PC-9 (cell line): Measurements from ENCODE around the gene RRH. TPM values are rescaled to one million over a fixed set of nuclear protein-coding genes. Genes with fewer than 3 reads are reported as not detected.
A peak's percentile ranks its signal among the peaks of the same experiment; 100 is the strongest.

Source experiments
- BruUV-seq: library from RNA; stranded (reverse); fragments of 400-500 nt; replicated peaks from 2 replicates; lab custom pipeline; 2021; lab: Mats Ljungman, UMichigan
- CTCF ChIA-PET: fragments of 300-600 bp; sonication (Branson Sonifier 250); formaldehyde crosslinking; loops from one replicate; lab custom pipeline; 2022; ENCODE audit warnings: antibody characterized with exemption; lab: Charles Lee
- POLR2A ChIA-PET: fragments of 300-600 bp; sonication (Branson Sonifier 250); formaldehyde crosslinking; loops from one replicate; lab custom pipeline; 2022; ENCODE audit warnings: antibody characterized with exemption; ENCODE audit not compliant: unreplicated experiment; lab: Charles Lee
- DNase-seq, 2 experiments: peaks; one replicate each; pipeline versions ENCODE4 v3.0.0 to v3.0.0-alpha.2; 2015 to 2022; ENCODE audit warnings: mixed read lengths in 1 of 2
- H2AFZ ChIP-seq: fragments of 200-600 bp; sonication (generic); 2 replicates; pipeline ENCODE4 v1.8.1; 2017; ENCODE audit warnings: antibody characterized with exemption
- H3F3A ChIP-seq: fragments of 200-600 bp; sonication (generic); 2 replicates; pipeline ENCODE4 v1.8.1; 2017; ENCODE audit warnings: antibody characterized with exemption, mild to moderate bottlenecking, low read depth; ENCODE audit not compliant: insufficient read depth
- H3K27ac ChIP-seq: fragments of 200-600 bp; sonication (generic); 2 replicates; pipeline ENCODE4 v1.6.1; 2016; ENCODE audit warnings: mixed run types
- H3K27me3 ChIP-seq: fragments of 200-600 bp; sonication (generic); 2 replicates; pipeline ENCODE4 v1.6.1; 2016; ENCODE audit warnings: low read depth, mixed run types; ENCODE audit not compliant: insufficient read depth
- H3K36me3 ChIP-seq: fragments of 200-600 bp; sonication (generic); 2 replicates; pipeline ENCODE4 v1.6.1; 2016; ENCODE audit warnings: low read depth, mixed run types
- H3K4me1 ChIP-seq: fragments of 200-600 bp; sonication (generic); replicated peaks from 2 replicates; pipeline ENCODE4 v1.6.1; 2016; ENCODE audit warnings: mixed run types; ENCODE audit not compliant: insufficient read depth
- H3K4me2 ChIP-seq: fragments of 200-600 bp; sonication (generic); 2 replicates; pipeline ENCODE4 v1.6.1; 2017; ENCODE audit warnings: mixed run types
- H3K4me3 ChIP-seq: fragments of 200-600 bp; sonication (generic); 2 replicates; pipeline ENCODE4 v1.6.1; 2016; ENCODE audit warnings: mixed run types
- H3K79me2 ChIP-seq: fragments of 200-600 bp; sonication (generic); 2 replicates; pipeline ENCODE4 v1.6.1; 2017; ENCODE audit warnings: low read depth, mixed run types
- H3K9me2 ChIP-seq: fragments of 200-600 bp; sonication (generic); 2 replicates; pipeline ENCODE4 v1.8.1; 2017; ENCODE audit warnings: mild to moderate bottlenecking; ENCODE audit not compliant: insufficient read depth
- H3K9me3 ChIP-seq: fragments of 200-600 bp; sonication (generic); 2 replicates; pipeline ENCODE4 v1.8.1; 2016; ENCODE audit warnings: low read depth; ENCODE audit not compliant: insufficient read depth
- H4K20me1 ChIP-seq: fragments of 200-600 bp; sonication (generic); 2 replicates; pipeline ENCODE4 v1.8.1; 2017; ENCODE audit not compliant: insufficient read depth
- CTCF ChIP-seq: fragments of 200-600 bp; sonication (generic); conservative IDR thresholded peaks from 2 replicates; pipeline ENCODE4 v1.6.1; 2017; ENCODE audit warnings: mixed run types, antibody characterized with exemption, mild to moderate bottlenecking, moderate library complexity
- EZH2 ChIP-seq: fragments of 200-600 bp; sonication (generic); IDR thresholded peaks from 2 replicates; pipeline ENCODE4 v1.8.0; 2017; ENCODE audit warnings: antibody characterized with exemption, low read depth
- intact Hi-C: fragments of 100-400 bp; cut with micrococcal nuclease; formaldehyde crosslinking; loops from one replicate; pipeline ENCODE4 v1.10.0; 2022; ENCODE audit not compliant: unreplicated experiment
- total RNA-seq: library from RNA; stranded (reverse); gene quantifications from 2 replicates; pipeline ENCODE4 v1.2.3, GENCODE V29; 2021

The RRH gene
- total RNA-seq, 1 experiment from 2014 or later, result 0.24 TPM

GRCh38 chr4:109821185-109821584 lies 6.6 kb upstream of the RRH start:
- intact Hi-C loops, result no loop called here

GRCh38 chr4:109826719-109827118 lies 1.1 kb upstream of the RRH start:
- H3K4me2 ChIP-seq, result no peak overlapping the region
- H3K9me2 ChIP-seq, result no peaks in the 10 kb centered on the region
- H3K9me3 ChIP-seq, result no peaks in the 10 kb centered on the region
- intact Hi-C loops, result loop anchor here (1.0 to 5.0 kb wide), 2 partner anchors 96 to 399 kb away; no protein-coding TSS in a partner anchor
- ChIA-PET POLR2A (no interaction called here), CTCF (no interaction called here)
- peaks cover 4% of the 10 kb centered on the region; the same call in 1 of the 2 replicates for H3K36me3 ChIP-seq
- no peaks in the 10 kb centered on the region for H3K79me2 ChIP-seq
- H3F3A ChIP-seq, result 0 out of 2 replicates have a peak, but pooled peaks cover 9% of the 10 kb centered on the region
- no TSS peak for BruUV-seq
- H3K27me3 ChIP-seq, result no peaks in the 10 kb centered on the region
- H4K20me1 ChIP-seq, result no peaks in the 10 kb centered on the region
- H2AFZ ChIP-seq, result no peak overlapping the region
- H3K27ac ChIP-seq, result no peak overlapping the region
- H3K4me1 ChIP-seq, result no peaks in the 10 kb centered on the region
- TF ChIP-seq CTCF (peak; percentile 66), EZH2 (no peak)
- DNase-seq, result no peak
- H3K4me3 ChIP-seq, result no peak overlapping the region

More at GRCh38 chr4:109821185-109821584, 6.6 kb upstream of the RRH start:
- Histone ChIP-seq H4K20me1 (no peaks in the 10 kb centered on the region), H3K4me3 (no peak overlapping the region), H3K79me2 (peaks cover 39% of the 10 kb centered on the region), H2AFZ (no peak overlapping the region), H3K27ac (no peak overlapping the region), H3K4me1 (peaks cover 12% of the 10 kb centered on the region), H3K9me2 (no peaks in the 10 kb centered on the region), H3K36me3 (peaks cover 13% of the 10 kb centered on the region), H3K4me2 (no peak overlapping the region), H3K9me3 (no peaks in the 10 kb centered on the region), H3F3A (0 out of 2 replicates have a peak, but pooled peaks cover 9% of the 10 kb centered on the region), H3K27me3 (no peaks in the 10 kb centered on the region)
- CTCF ChIA-PET, result no interaction called here
- no peak for DNase-seq
- POLR2A ChIA-PET, result no interaction called here
- TF ChIP-seq CTCF, result no peak
- no peak for TF ChIP-seq EZH2
- no TSS peak for BruUV-seq

- Histone ChIP-seq H3K9me2 (no peaks in the 10 kb centered on the region), H3K27me3 (no peaks in the 10 kb centered on the region), H3K79me2 (no peaks in the 10 kb centered on the region), H3K27ac (no peak overlapping the region), H3K4me2 (no peak overlapping the region), H3K4me1 (no peaks in the 10 kb centered on the region), H3K4me3 (no peak overlapping the region), H3F3A (no peaks in the 10 kb centered on the region), H4K20me1 (no peaks in the 10 kb centered on the region), H2AFZ (no peak overlapping the region), H3K9me3 (no peaks in the 10 kb centered on the region), H3K36me3 (no peaks in the 10 kb centered on the region)
- CTCF ChIA-PET, result no interaction called here
- DNase-seq, result no peak
- TF ChIP-seq EZH2, result no peak
- no peak for TF ChIP-seq CTCF
- BruUV-seq, result no TSS peak
- POLR2A ChIA-PET, result no interaction called here
- intact Hi-C loops, result no loop called here
Measured at GRCh38 chr4:109833756-109834155, 6.0 kb downstream of the RRH start.
